SK-N-DZ (cell line): Measurements from ENCODE around the gene KCNV2.

ENCODE experiments used
- DNase-seq: peaks from one replicate; pipeline ENCODE4 v3.0.0-alpha.2; 2015; ENCODE audit warnings: low spot score

The KCNV2 gene

GRCh38 chr9:2758162-2758897 is 41.0 kb downstream of the KCNV2 start:
- no peak for DNase-seq

- no peak for DNase-seq
Measured at GRCh38 chr9:2758898-2759510, 41.7 kb downstream of the KCNV2 start.

- no peak for DNase-seq
Measured at GRCh38 chr9:2761424-2761823, 44.1 kb downstream of the KCNV2 start.

- no peak for DNase-seq
Measured at GRCh38 chr9:2764353-2764752, 47.0 kb downstream of the KCNV2 start.

DNA sequence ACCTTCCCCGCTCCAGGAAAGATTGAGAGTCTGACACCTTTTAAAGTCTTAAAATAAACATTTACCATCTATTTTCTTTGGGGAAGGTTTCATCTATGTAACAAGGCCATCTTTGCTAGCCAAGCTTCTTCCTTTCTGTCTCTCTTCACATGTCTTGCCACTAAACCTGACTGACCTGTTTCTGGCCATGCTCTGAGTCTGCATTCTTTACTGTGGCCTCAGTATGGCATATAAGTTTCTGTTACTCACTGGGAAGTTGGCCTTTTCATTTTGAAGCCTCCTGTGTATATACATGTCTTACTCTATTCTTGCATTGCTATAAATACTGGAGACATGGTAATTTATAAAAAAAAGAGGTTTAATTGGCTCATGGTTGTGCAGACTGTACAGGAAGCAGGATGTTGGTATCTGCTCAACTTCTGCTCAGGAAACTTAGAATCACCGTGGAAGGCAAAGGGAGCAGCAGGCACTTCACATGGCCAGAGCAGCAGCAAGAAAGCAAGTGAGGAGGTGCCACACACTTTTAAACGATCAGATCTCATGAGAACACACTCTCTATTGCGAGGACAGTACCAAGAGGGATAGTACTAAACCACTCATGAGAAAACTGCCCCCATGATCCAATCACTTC is 48.1 kb downstream of the KCNV2 start:
- no peak for DNase-seq

DNA sequence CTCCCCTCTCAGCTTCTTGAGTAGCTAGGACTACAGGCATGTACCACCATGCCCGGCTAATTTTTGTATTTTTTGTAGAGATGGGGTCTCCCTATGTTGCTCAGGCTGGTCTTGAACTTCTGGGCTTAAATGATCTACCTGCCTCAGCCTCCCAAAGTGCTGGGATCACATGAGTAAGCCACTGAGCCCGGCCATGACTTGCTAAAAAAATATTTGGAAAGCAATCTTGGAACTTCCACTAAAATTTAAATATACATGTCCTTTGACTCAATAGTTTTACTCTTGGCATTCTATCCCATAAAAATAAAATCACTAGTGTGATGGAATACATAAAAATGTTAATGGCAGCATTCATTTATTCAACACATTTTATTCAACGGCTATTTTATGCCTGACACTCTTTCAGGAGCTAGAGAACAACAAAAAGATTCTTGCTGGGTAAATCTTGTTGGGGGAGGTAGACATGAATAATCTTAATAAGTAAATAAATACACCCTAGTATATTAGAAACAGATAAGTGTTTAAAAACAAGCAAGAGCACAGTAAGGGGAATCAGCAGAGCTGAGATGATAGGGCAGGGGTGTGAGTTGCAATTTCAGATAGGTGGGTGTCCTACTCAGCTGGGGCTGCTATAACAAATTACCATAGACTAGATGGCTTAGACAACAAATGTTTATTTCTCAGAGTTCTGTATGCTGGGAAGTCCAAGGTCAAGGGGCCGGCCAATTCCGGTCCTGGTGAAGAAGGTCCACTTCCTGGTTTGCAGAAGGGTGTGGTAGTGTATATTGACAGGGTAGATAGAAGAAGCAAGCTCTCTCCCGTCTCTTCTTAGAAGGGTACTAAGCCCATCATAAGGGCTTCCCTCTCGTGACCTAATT is 50.7 kb downstream of the KCNV2 start:
- no peak for DNase-seq

GRCh38 chr9:2771087-2771486 is 53.8 kb downstream of the KCNV2 start:
- DNase-seq: no peak

DNA sequence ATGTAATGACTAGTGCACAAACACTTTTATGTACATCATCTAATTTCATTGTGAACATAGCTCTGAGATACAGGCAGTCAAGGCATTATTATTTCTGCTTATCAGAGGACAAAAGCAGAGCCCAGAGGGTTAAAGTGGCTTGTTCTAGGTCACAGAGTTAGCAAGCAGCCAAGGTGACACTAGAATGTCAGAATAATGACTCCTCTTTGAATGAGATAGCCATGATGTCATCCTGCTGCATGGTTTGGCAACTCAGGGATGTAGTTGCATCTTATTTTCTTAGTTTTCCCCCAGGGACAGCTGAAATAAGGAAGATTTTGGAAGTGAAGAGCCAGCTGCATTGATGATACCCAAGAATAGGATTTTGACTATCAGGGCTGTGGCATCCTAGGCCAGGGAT is 54.4 kb downstream of the KCNV2 start:
- no peak for DNase-seq

- DNase-seq: no peak
Measured at GRCh38 chr9:2777454-2777853, 60.1 kb downstream of the KCNV2 start.

GRCh38 chr9:2778816-2779215 is 61.5 kb downstream of the KCNV2 start:
- no peak for DNase-seq
